ENCODE data around the gene KANSL3. TPM values are rescaled to one million over a fixed set of nuclear protein-coding genes. Genes with fewer than 3 reads are reported as not detected.

KANSL3 gene
- polyA plus RNA-seq, 4 donors, result 13.5 to 39.7 (median 18.0) TPM

GRCh38 chr2:96546321-96546720 lies 91.8 kb downstream of the KANSL3 start:
- Histone ChIP-seq H3K27ac (ENCODE audit: low read depth in 1 of 3, low read length in 2 of 3) (no peak overlapping the region), H3K4me1 (ENCODE audit: control insufficient read depth in 3 of 3, insufficient read depth in 2 of 3, low read depth in 1 of 3, low read length in 2 of 3) (peaks cover 0 to 20% (median 0%) of the 10 kb centered on the region in 3 donors), H3K27me3 (ENCODE audit: control insufficient read depth in 3 of 3, insufficient read depth in 3 of 3, low read length in 3 of 3) (no peaks in the 10 kb centered on the region), H3K4me3 (ENCODE audit: low read depth in 1 of 3, low read length in 3 of 3) (no peak overlapping the region), H3K36me3 (ENCODE audit: control insufficient read depth in 3 of 3, insufficient read depth in 2 of 3, low read depth in 1 of 3, low read length in 3 of 3) (peaks cover 0 to 35% (median under 1%) of the 10 kb centered on the region in 3 donors), H3K9me3 (ENCODE audit: control insufficient read depth in 2 of 2, insufficient read depth in 1 of 2, low read depth in 1 of 2, low read length in 1 of 2) (no peaks in the 10 kb centered on the region)
- FAIRE-seq (no peak), DNase-seq (no peak)
- 85 to 95% (median 87%) methylated on average over 5 of the region's 5 CpGs for WGBS, 3 donors

Other genes with a start within 250 kb of the KANSL3 start
- gene NEURL3, start 133.0 kb downstream of the KANSL3 start, polyA plus RNA-seq, result 1 to 10 TPM in 3 of 4 donors, under 1 TPM in 1; 0.61 to 6.2 (median 3.1) TPM
- 10 to 100 TPM in 1 of 4 donors, 1 to 10 TPM in 3; 2.9 to 15.2 (median 7.8) TPM for gene ARID5A, start 101.6 kb downstream of the KANSL3 start, polyA plus RNA-seq
- 1 to 10 TPM in 1 of 4 donors, under 1 TPM in 1, not detected in 2; 0.09 to 1.2 TPM for gene FER1L5, start 4.5 kb upstream of the KANSL3 start, polyA plus RNA-seq
- 10 to 100 TPM in 2 of 4 donors, 1 to 10 TPM in 2; 3.5 to 31.1 (median 8.3) TPM for gene LMAN2L, start 101.8 kb upstream of the KANSL3 start, polyA plus RNA-seq
- gene CNNM4, start 122.6 kb upstream of the KANSL3 start, polyA plus RNA-seq, result 10 to 100 TPM in 2 of 4 donors, 1 to 10 TPM in 2; 1.6 to 30.0 (median 6.8) TPM
- gene CNNM3, start 178.0 kb upstream of the KANSL3 start, polyA plus RNA-seq, result 10 to 100 TPM in 2 of 4 donors, 1 to 10 TPM in 2; 5.7 to 36.8 (median 11.3) TPM
- 1 to 10 TPM; 2.2 to 4.0 (median 3.2) TPM for gene ANKRD23, start 205.7 kb upstream of the KANSL3 start, polyA plus RNA-seq
- gene ANKRD39, start 219.7 kb upstream of the KANSL3 start, polyA plus RNA-seq, result 10 to 100 TPM in 3 of 4 donors, 1 to 10 TPM in 1; 9.3 to 23.0 (median 16.5) TPM
- gene SEMA4C, start 231.8 kb upstream of the KANSL3 start, polyA plus RNA-seq, result 10 to 100 TPM in 2 of 4 donors, 1 to 10 TPM in 1, under 1 TPM in 1; 0.45 to 26.8 (median 11.2) TPM

Data from small intestine (tissue), 7 donors.